Omental fat pad (tissue), 4 donors: ENCODE results near the gene AAMDC. TPM values are rescaled to one million over a fixed set of nuclear protein-coding genes. Genes with fewer than 3 reads are reported as not detected.
A peak's percentile ranks its signal among the peaks of the same experiment; 100 is the strongest.
"Not testable (repeated sequence)": the region's sequence is repeated elsewhere in the genome, so short reads cannot be mapped to it uniquely, and the experiment has no call there.

Experiments
- ATAC-seq: fragments of 150-250 bp; one replicate; pipeline ENCODE4 v1.9.1; 2016; ENCODE audit warnings: mild to moderate bottlenecking, moderate library complexity; ENCODE audit not compliant: low FRiP score
- DNase-seq: peaks from one replicate; pipeline ENCODE4 v3.0.0-alpha.2; 2019; ENCODE audit warnings: low spot score
- CTCF ChIP-seq, 3 donors: fragments of 450-650 bp; IDR thresholded peaks; one replicate each; pipeline ENCODE4 v1.5.1; 2016 to 2017; ENCODE audit warnings: antibody characterized with exemption in 3 of 3, mild to moderate bottlenecking in 3 of 3, moderate library complexity in 2 of 3
- total RNA-seq, 4 donors: library from RNA; depleted of rRNA; stranded (reverse); fragments of >200 nt; gene quantifications; one replicate each; pipeline ENCODE4 v1.1.0, GENCODE V29; 2016

Gene AAMDC
- total RNA-seq, 4 donors from 2014 or later, result 10.4 to 47.6 (median 37.7) TPM

DNA sequence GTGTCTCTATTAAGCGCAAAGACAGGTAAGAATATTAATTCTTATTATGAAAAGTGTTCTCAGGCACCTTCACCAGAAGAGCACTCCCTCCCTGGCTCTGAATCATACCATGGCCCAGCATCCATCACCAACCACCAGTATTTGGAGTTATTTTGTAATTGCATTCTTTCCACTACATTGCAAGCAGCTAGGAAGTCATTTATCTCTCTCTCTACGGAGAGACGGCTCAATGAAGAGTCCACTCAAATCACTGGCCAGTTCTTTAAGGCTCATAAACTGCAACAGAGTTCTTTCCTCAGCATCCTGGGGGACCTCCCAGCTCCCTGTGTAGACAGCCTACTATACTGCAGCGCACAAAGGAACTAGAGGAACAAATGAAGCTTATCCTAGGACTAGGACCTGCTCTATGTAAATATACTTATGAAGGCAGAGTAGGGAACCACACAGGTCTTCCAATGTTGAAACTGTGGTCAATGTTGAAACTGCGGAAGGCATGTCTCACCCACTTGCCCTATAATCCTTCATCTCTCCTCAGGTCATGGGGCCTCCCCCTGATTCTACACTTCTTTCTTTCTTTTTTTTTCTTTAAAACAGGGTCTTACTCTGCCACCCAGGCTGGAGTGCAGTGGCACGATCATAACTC lies 63.4 kb downstream of the AAMDC start:
- no peak for TF ChIP-seq CTCF (IDR thresholded peaks at IDR 0.05)
- ATAC-seq, result peak; percentile 96
- DNase-seq, result no peak

GRCh38 chr11:77884829-77885190 lies 63.9 kb downstream of the AAMDC start:
- ATAC-seq (no peak), DNase-seq (no peak)
- TF ChIP-seq CTCF (IDR thresholded peaks at IDR 0.05), result no peak

DNA sequence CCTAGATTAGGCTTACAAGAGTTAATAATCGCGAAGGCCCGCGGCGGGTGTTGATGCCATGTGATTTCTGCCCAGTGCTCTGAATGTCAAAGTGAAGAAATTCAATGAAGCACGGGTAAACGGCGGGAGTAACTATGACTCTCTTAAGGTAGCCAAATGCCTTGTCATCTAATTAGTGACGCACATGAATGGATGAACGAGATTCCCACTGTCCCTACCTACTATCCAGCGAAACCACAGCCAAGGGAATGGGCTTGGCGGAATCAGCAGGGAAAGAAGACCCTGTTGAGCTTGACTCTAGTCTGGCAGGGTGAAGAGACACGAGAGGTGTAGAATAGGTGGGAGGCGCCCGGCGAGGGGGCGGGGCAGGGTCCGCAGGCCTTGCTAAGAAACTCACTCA lies 65.5 kb downstream of the AAMDC start:
- no peak for TF ChIP-seq CTCF (IDR thresholded peaks at IDR 0.05)
- ATAC-seq (no peak), DNase-seq (no peak)

GRCh38 chr11:77889045-77889444 lies 68.1 kb downstream of the AAMDC start:
- not testable (repeated sequence) for ATAC-seq, DNase-seq

GRCh38 chr11:77890100-77890614 lies 69.2 kb downstream of the AAMDC start:
- ATAC-seq, result peak; percentile 23
- DNase-seq, result not testable (repeated sequence)

DNA sequence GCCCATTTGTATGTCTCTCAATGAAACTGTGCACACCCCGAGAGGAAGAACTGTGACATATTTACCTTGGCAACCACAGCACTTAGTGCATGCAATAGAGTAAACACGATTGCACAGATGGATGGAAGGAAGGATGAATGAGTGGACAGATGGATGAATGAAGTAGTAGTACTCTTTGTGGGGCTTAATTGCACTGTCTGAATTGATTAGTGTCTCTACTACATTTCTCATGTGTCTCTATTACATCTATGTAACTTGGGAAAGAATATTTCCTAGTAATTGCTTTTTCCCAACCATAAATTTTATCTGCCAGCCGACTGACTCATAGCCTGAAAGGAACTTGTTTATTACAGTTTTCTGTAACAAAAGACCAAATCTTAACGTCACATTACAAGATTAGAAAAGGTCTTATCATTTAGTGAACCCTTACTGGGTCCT lies 69.7 kb downstream of the AAMDC start:
- not testable (repeated sequence) for DNase-seq
- peak; percentile 48 for ATAC-seq

DNA sequence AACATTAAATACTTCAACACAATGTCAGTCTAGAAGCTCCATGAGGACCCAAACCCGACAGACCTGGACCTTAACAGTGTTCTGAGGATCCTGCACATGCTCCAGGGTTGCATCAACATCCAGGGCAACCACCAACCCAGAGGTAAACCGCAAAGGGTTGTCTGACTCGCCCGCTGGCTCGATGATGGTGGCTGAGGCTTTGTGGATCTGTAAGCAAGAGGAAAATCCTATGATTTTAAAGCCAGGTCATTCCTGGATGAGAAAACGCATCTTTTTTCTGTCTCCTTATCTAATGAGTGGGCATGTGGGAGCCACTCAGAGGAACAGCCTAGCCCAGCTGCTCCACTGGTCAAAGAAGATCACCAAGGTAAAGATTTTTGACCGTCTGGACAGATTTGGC lies 70.3 kb downstream of the AAMDC start:
- ATAC-seq, DNase-seq: not testable (repeated sequence)

DNA sequence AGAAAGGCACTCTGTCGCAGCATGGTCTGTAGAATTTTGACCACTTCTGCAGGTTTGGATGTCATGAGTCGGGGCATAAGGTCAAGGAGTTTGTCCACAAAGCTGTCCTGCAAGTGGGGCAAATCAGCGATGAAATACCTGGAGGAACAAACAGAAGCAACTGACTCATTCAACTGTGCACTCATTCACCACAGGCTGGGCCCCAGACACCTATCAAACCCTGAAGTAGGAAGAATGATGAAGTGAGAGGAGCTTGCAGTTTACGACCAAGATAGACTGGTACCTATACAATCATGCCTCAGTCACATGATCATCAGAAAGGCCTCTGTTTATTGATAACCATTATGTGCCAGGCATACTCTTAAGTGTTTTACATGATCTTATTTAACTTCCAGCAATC lies 70.8 kb downstream of the AAMDC start:
- ATAC-seq, DNase-seq: not testable (repeated sequence)

DNA sequence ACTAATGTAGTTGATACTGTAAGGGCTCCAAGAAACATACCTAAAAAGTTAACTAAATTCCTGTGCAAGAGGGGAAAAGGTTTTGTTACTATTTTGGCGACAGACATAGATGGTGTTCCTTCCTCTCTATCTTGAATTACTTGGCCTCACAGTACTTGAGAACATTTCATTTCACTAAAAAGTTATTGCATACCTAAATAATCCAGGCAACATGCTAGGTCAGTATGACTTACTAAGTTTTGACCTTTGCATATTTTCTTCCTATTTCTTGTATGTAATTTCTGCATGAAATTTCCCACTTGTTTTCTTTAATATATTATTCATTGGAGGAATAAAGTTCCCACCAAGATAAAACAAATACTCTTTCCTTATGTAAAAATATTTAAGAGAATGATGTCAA lies 74.0 kb downstream of the AAMDC start:
- not testable (repeated sequence) for ATAC-seq, DNase-seq

DNA sequence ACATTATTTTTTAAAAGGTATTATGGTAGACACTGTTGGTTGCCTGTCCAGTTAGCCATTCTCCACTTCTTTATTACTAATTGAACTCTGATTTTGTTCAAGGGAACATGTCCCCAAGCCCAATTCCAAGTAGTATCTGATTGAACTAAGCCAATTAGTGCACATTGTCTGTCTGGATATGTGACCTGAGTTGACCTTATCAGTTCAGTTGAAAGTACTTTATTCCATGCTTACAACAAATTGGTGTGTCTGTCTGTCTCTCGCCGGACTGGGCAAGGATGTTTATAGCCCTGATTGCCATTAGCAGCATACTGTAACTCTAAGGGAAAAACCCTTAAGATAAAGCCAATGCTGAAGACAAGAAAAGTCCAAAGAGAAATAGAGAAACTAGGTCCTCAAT lies 87.9 kb downstream of the AAMDC start:
- ATAC-seq, result no peak
- no peak for DNase-seq
- TF ChIP-seq CTCF (IDR thresholded peaks at IDR 0.05), result no peak
